NCI-H1092 treated with DMSO at 0.1 percent for 48 hours (cell line): ENCODE measurements around the gene COG5.

ENCODE experiments used
- DNase-seq: peaks from one replicate; lab custom pipeline; 2025; lab: John Stamatoyannopoulos, UW

Gene COG5

GRCh38 chr7:107505997-107506673 lies 57.6 kb downstream of the COG5 start:
- peak; percentile 32 for DNase-seq

- no peak for DNase-seq
Observed at GRCh38 chr7:107505362-107505761, 58.4 kb downstream of the COG5 start.

- DNase-seq = no peak
Observed at GRCh38 chr7:107503687-107504086, 60.0 kb downstream of the COG5 start.

GRCh38 chr7:107502797-107503196 lies 60.9 kb downstream of the COG5 start:
- no peak for DNase-seq

- no peak for DNase-seq
Observed at GRCh38 chr7:107502154-107502553, 61.6 kb downstream of the COG5 start.

GRCh38 chr7:107501593-107501992 lies 62.1 kb downstream of the COG5 start:
- peak; percentile 15 for DNase-seq

GRCh38 chr7:107499731-107500130 lies 64.0 kb downstream of the COG5 start:
- no peak for DNase-seq

- no peak for DNase-seq
Observed at GRCh38 chr7:107495516-107495915, 68.2 kb downstream of the COG5 start.

- no peak for DNase-seq
Observed at GRCh38 chr7:107494884-107495283, 68.8 kb downstream of the COG5 start.

GRCh38 chr7:107494315-107494751 lies 69.4 kb downstream of the COG5 start:
- no peak for DNase-seq

- DNase-seq = no peak
Observed at GRCh38 chr7:107492875-107493274, 70.8 kb downstream of the COG5 start.

GRCh38 chr7:107486041-107486440 lies 77.7 kb downstream of the COG5 start:
- DNase-seq = no peak

GRCh38 chr7:107482571-107482970 lies 81.1 kb downstream of the COG5 start:
- DNase-seq = no peak

- DNase-seq = no peak
Observed at GRCh38 chr7:107480932-107481331, 82.8 kb downstream of the COG5 start.

- DNase-seq = no peak
Observed at GRCh38 chr7:107479303-107479702, 84.4 kb downstream of the COG5 start.

GRCh38 chr7:107474104-107474521 lies 89.6 kb downstream of the COG5 start:
- no peak for DNase-seq

GRCh38 chr7:107472116-107472515 lies 91.6 kb downstream of the COG5 start:
- no peak for DNase-seq

- DNase-seq = no peak
Observed at GRCh38 chr7:107471292-107472070, 92.2 kb downstream of the COG5 start.

GRCh38 chr7:107469929-107470328 lies 93.8 kb downstream of the COG5 start, which contains the start of gene GPR22:
Gene GPR22 (plus strand): TSS chr7:107470057. CDS start chr7:107474061, 4,004 bp downstream.
- DNase-seq = no peak

GRCh38 chr7:107468824-107469223 lies 94.9 kb downstream of the COG5 start:
- DNase-seq = no peak

GRCh38 chr7:107467972-107468371 lies 95.7 kb downstream of the COG5 start:
- DNase-seq = no peak

GRCh38 chr7:107464666-107465226 lies 99.0 kb downstream of the COG5 start:
- no peak for DNase-seq
